CD4-positive, alpha-beta T cell (primary cell): ENCODE data around the gene RNF150. TPM values are rescaled to one million over a fixed set of nuclear protein-coding genes. Genes with fewer than 3 reads are reported as not detected.

Source experiments
- ATAC-seq: fragments of 200-7000 bp; cut with Tn5 transposase; one replicate; pipeline ENCODE4 v1.10.0; 2022; ENCODE audit warnings: mild to moderate bottlenecking; ENCODE audit not compliant: poor library complexity
- CTCF ChIA-PET: fragments of 350-600 bp; sonication (Branson Sonifier 250); formaldehyde crosslinking; loops from one replicate; lab custom pipeline; 2021; ENCODE audit warnings: antibody characterized with exemption, inconsistent platforms; lab: Charles Lee
- POLR2A ChIA-PET: fragments of 350-600 bp; sonication (Branson Sonifier 250); formaldehyde crosslinking; loops from one replicate; lab custom pipeline; 2021; ENCODE audit warnings: antibody characterized with exemption, inconsistent platforms; lab: Charles Lee
- DNase-seq, 14 experiments: peaks; one replicate each; pipeline ENCODE4 v3.0.0-alpha.2; 2013 to 2020; ENCODE audit warnings: mixed read lengths in 2 of 14
- H3K27ac ChIP-seq, 2 donors: one replicate each; pipeline versions ENCODE4 v1.5.1 to v1.7.0; 2013; ENCODE audit warnings: low read length in 2 of 2, low read depth in 1 of 2, mild to moderate bottlenecking in 1 of 2
- H3K27me3 ChIP-seq, 2 experiments: 1 replicate in 1 of 2; 2 replicates in 1 of 2; pipeline versions ENCODE4 v1.6.1 to v1.7.0; 2013; ENCODE audit warnings: low read length in 2 of 2, control low read depth in 1 of 2, mild to moderate bottlenecking in 1 of 2, moderate library complexity in 1 of 2; ENCODE audit not compliant: insufficient read depth in 2 of 2, control insufficient read depth in 1 of 2
- H3K36me3 ChIP-seq: one replicate; pipeline ENCODE4 v1.6.1; 2013; ENCODE audit warnings: low read length, control low read depth; ENCODE audit not compliant: insufficient read depth
- H3K4me1 ChIP-seq: one replicate; pipeline ENCODE4 v1.6.1; 2013; ENCODE audit warnings: low read length, control low read depth; ENCODE audit not compliant: insufficient read depth
- H3K4me3 ChIP-seq: one replicate; pipeline ENCODE4 v1.5.1; 2013; ENCODE audit warnings: mild to moderate bottlenecking, low read length, moderate library complexity
- H3K9me3 ChIP-seq, 2 experiments: 1 replicate in 1 of 2; 2 replicates in 1 of 2; pipeline versions ENCODE4 v1.6.1 to v1.7.0; 2013; ENCODE audit warnings: low read length in 2 of 2, mild to moderate bottlenecking in 2 of 2, control low read depth in 1 of 2, moderate library complexity in 1 of 2; ENCODE audit not compliant: control insufficient read depth in 1 of 2, insufficient read depth in 1 of 2
- H3K27ac Mint-ChIP-seq: one replicate; pipeline ENCODE4 v1.8.0; 2020; ENCODE audit warnings: mixed read lengths
- H3K27me3 Mint-ChIP-seq: one replicate; pipeline ENCODE4 v1.8.0; 2021; ENCODE audit warnings: mixed read lengths
- H3K36me3 Mint-ChIP-seq: one replicate; pipeline ENCODE4 v1.8.0; 2021; ENCODE audit warnings: low read depth, mixed read lengths
- H3K4me1 Mint-ChIP-seq: one replicate; pipeline ENCODE4 v1.8.0; 2021; ENCODE audit warnings: low read depth, mixed read lengths
- H3K4me3 Mint-ChIP-seq: one replicate; pipeline ENCODE4 v1.8.0; 2020; ENCODE audit warnings: mild to moderate bottlenecking, mixed read lengths
- H3K9me3 Mint-ChIP-seq: one replicate; pipeline ENCODE4 v1.8.0; 2020; ENCODE audit warnings: mixed read lengths
- intact Hi-C, 2 experiments: fragments of 100-400 bp; cut with DNase I in 1 of 2; cut with micrococcal nuclease in 1 of 2; formaldehyde crosslinking; loops; one replicate each; pipeline versions ENCODE4 v1.15.1 to v1.9.0; 2023 to 2025; cut with DNase I, micrococcal nuclease
- total RNA-seq, 174 experiments: library from RNA in 2 of 174; stranded (reverse) in 2 of 174; gene quantifications; one replicate each; pipeline ENCODE4 v1.2.3 and lab custom pipeline; 2021 to 2026
- TF ChIP-seq, protein P1 (sequence below): fragments of 200-600 bp; IDR thresholded peaks from one replicate; pipeline ENCODE4 v1.8.0; 2022; ENCODE audit warnings: antibody characterized with exemption, mild to moderate bottlenecking

The RNF150 gene
- total RNA-seq, 2 experiments from 2014 or later, result not detected

DNA sequence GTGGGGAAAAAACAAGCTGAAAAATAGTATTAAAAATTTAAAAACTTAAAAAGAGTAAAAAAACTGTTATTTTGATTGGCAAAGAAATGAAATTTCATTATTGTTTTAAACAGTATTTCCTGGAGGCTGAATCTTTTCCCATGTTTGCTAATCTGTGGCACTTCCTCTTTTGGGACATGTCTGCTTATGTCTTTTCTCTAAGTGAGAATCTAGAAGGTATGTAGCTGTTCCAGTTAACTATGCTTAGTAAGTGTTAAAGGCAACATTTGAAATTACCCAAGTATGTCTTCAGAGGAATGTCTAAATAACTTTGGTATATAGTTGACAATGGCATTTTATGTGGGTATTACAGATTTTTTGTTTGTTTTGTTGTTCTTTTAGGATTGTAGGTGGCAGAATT, 295.5 kb downstream of the RNF150 start:
- no peaks in the 10 kb centered on the region for H3K27me3 Mint-ChIP-seq
- H3K4me1 Mint-ChIP-seq, result no peaks in the 10 kb centered on the region
- no peak overlapping the region for H3K27ac Mint-ChIP-seq
- Histone ChIP-seq H3K4me3 (no peak overlapping the region), H3K9me3 (no peaks in the 10 kb centered on the region), H3K27ac (no peak overlapping the region), H3K36me3 (no peaks in the 10 kb centered on the region), H3K27me3 (no peaks in the 10 kb centered on the region), H3K4me1 (no peaks in the 10 kb centered on the region)
- ChIA-PET POLR2A (no interaction called here), CTCF (no interaction called here)
- no peaks in the 10 kb centered on the region for H3K9me3 Mint-ChIP-seq
- H3K4me3 Mint-ChIP-seq, result no peak overlapping the region
- intact Hi-C loops, result no loop called here
- TF ChIP-seq, protein P1, sequence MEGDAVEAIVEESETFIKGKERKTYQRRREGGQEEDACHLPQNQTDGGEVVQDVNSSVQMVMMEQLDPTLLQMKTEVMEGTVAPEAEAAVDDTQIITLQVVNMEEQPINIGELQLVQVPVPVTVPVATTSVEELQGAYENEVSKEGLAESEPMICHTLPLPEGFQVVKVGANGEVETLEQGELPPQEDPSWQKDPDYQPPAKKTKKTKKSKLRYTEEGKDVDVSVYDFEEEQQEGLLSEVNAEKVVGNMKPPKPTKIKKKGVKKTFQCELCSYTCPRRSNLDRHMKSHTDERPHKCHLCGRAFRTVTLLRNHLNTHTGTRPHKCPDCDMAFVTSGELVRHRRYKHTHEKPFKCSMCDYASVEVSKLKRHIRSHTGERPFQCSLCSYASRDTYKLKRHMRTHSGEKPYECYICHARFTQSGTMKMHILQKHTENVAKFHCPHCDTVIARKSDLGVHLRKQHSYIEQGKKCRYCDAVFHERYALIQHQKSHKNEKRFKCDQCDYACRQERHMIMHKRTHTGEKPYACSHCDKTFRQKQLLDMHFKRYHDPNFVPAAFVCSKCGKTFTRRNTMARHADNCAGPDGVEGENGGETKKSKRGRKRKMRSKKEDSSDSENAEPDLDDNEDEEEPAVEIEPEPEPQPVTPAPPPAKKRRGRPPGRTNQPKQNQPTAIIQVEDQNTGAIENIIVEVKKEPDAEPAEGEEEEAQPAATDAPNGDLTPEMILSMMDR, result no peak
- H3K36me3 Mint-ChIP-seq, result no peaks in the 10 kb centered on the region
- ATAC-seq (no peak), DNase-seq (peak in 1 of 14 experiments; percentile 4)

DNA sequence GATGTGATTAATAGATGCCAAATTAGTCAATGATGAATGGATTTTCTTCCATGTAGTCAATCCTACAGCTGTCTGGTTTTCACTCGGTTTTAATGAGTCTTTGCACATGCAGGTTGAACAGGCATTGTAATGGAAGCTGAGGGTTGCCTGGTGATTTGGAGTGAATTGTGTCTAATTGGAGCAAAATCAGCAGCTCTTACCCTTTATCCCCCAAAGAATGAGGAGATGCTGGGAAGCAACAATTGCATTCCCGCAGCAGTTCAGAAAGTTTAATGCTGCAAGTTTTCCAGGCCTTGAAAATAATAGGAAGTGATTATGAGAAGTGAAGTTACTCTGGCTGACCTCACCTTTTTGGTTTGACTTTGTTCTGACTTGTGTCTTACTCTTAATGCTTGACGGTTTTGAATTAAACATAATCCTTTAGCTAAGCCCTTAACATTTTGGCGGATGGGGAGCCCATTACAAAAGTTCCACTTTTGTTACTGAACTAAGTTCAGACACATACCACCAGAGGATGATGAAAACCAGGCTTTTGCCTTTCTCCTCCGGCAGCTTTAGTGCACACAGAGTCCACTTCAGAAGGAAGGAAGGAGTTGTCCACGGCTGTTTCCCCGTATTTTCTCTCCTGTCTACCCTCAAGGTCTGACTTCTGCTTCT, 298.3 kb downstream of the RNF150 start:
- TF ChIP-seq, protein P1, result no peak
- CTCF ChIA-PET, result no interaction called here
- no peak overlapping the region for H3K4me3 Mint-ChIP-seq
- Histone ChIP-seq H3K9me3 (no peaks in the 10 kb centered on the region), H3K4me1 (no peaks in the 10 kb centered on the region), H3K27ac (no peak overlapping the region), H3K4me3 (no peak overlapping the region), H3K27me3 (no peaks in the 10 kb centered on the region), H3K36me3 (no peaks in the 10 kb centered on the region)
- no peaks in the 10 kb centered on the region for H3K9me3 Mint-ChIP-seq
- ATAC-seq, result no peak
- DNase-seq, result no peak
- H3K27me3 Mint-ChIP-seq, result no peaks in the 10 kb centered on the region
- intact Hi-C loops, result no loop called here
- H3K4me1 Mint-ChIP-seq, result no peaks in the 10 kb centered on the region
- POLR2A ChIA-PET, result no interaction called here
- H3K36me3 Mint-ChIP-seq, result no peaks in the 10 kb centered on the region
- H3K27ac Mint-ChIP-seq, result no peak overlapping the region

DNA sequence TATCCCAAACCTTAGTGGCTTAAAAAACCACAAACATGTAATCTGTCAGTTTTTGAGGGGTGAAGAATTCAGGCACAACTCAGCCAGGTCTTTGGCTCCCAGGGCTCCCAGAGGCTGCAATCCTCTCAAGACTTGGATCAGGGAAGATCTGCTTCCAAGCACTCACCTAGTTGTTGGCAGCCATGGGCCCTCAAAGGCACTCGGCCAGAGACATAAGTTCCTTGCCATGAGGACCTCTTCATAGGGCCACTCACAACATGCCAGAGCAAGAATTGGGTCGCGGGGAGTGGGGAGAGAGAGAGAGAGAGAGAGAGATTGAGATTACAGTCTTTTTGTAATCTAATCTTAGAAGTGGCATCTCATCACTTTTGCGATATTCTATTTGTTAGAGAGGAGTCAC, 300.0 kb downstream of the RNF150 start:
- Mint-ChIP-seq H3K4me1 (no peaks in the 10 kb centered on the region), H3K36me3 (no peaks in the 10 kb centered on the region), H3K27me3 (peaks cover 5% of the 10 kb centered on the region), H3K4me3 (no peak overlapping the region), H3K9me3 (no peaks in the 10 kb centered on the region), H3K27ac (no peak overlapping the region)
- DNase-seq (no peak), ATAC-seq (no peak)
- no peak overlapping the region for H3K4me3 ChIP-seq
- H3K27ac ChIP-seq, result no peak overlapping the region
- intact Hi-C loops, result no loop called here
- H3K36me3 ChIP-seq, result no peaks in the 10 kb centered on the region
- no peaks in the 10 kb centered on the region for H3K27me3 ChIP-seq
- no peaks in the 10 kb centered on the region for H3K4me1 ChIP-seq
- H3K9me3 ChIP-seq, result no peaks in the 10 kb centered on the region
- TF ChIP-seq, protein P1, result no peak
- ChIA-PET POLR2A (no interaction called here), CTCF (no interaction called here)
